IPS DF 4.7 (cell line): ENCODE results near the gene ATAD2B.

ENCODE experiments used
- DNase-seq: peaks from one replicate; pipeline ENCODE4 v3.0.0-alpha.2; 2013; ENCODE audit warnings: low spot score; ENCODE audit errors: extremely low read depth

Gene ATAD2B

GRCh38 chr2:23837871-23838270 is 89.1 kb downstream of the ATAD2B start:
- no peak for DNase-seq

- DNase-seq: no peak
These were observed 89.9 kb downstream of the ATAD2B start for GRCh38 chr2:23836971-23837565.

GRCh38 chr2:23836505-23836904 is 90.4 kb downstream of the ATAD2B start:
- no peak for DNase-seq

GRCh38 chr2:23835988-23836387 is 90.9 kb downstream of the ATAD2B start:
- no peak for DNase-seq

GRCh38 chr2:23835423-23835822 is 91.5 kb downstream of the ATAD2B start:
- DNase-seq: no peak

GRCh38 chr2:23828986-23829385 is 97.9 kb downstream of the ATAD2B start:
- no peak for DNase-seq

GRCh38 chr2:23828256-23828980 is 98.5 kb downstream of the ATAD2B start:
- DNase-seq: no peak

GRCh38 chr2:23827287-23827686 is 99.6 kb downstream of the ATAD2B start:
- no peak for DNase-seq

GRCh38 chr2:23826771-23827170 is 100.2 kb downstream of the ATAD2B start:
- DNase-seq: no peak

GRCh38 chr2:23826040-23826439 is 100.9 kb downstream of the ATAD2B start:
- no peak for DNase-seq

GRCh38 chr2:23824777-23825212 is 102.1 kb downstream of the ATAD2B start:
- no peak for DNase-seq

GRCh38 chr2:23823863-23824262 is 103.1 kb downstream of the ATAD2B start:
- no peak for DNase-seq

- no peak for DNase-seq
These were observed 112.0 kb downstream of the ATAD2B start for GRCh38 chr2:23814963-23815362.

GRCh38 chr2:23813438-23813837 is 113.5 kb downstream of the ATAD2B start:
- DNase-seq: no peak

GRCh38 chr2:23809150-23809549 is 117.8 kb downstream of the ATAD2B start:
- no peak for DNase-seq

- no peak for DNase-seq
These were observed 120.2 kb downstream of the ATAD2B start for GRCh38 chr2:23806665-23807249.

GRCh38 chr2:23806201-23806600 is 120.7 kb downstream of the ATAD2B start:
- DNase-seq: no peak

GRCh38 chr2:23803965-23804542 is 122.9 kb downstream of the ATAD2B start:
- no peak for DNase-seq

GRCh38 chr2:23803264-23803964 is 123.5 kb downstream of the ATAD2B start:
- no peak for DNase-seq

GRCh38 chr2:23801396-23801795 is 125.5 kb downstream of the ATAD2B start:
- no peak for DNase-seq

- no peak for DNase-seq
These were observed 132.7 kb downstream of the ATAD2B start for GRCh38 chr2:23794234-23794633.

GRCh38 chr2:23793476-23793875 is 133.4 kb downstream of the ATAD2B start:
- DNase-seq: no peak
